Thoracic aorta (tissue), 2 donors: ENCODE data around the gene TMEM106C. TPM values are rescaled to one million over a fixed set of nuclear protein-coding genes. Genes with fewer than 3 reads are reported as not detected.

ENCODE experiments used
- ATAC-seq: fragments of 150-250 bp; one replicate; pipeline ENCODE4 v1.8.0; 2017; ENCODE audit warnings: low read depth; ENCODE audit not compliant: insufficient number of reproducible peaks, low FRiP score
- DNase-seq: peaks from one replicate; pipeline ENCODE4 v3.0.0-alpha.2; 2020; ENCODE audit warnings: low spot score
- H3K27ac ChIP-seq, 2 donors: fragments of 200-600 bp; sonication (generic); 1 replicate in 1 of 2; 2 replicates in 1 of 2; pipeline ENCODE4 v1.5.1; 2016; ENCODE audit warnings: mild to moderate bottlenecking in 2 of 2, moderate library complexity in 2 of 2
- H3K27me3 ChIP-seq: fragments of 200-600 bp; sonication (generic); replicated peaks from 2 replicates; pipeline ENCODE4 v1.6.0; 2016; ENCODE audit warnings: mild to moderate bottlenecking; ENCODE audit not compliant: insufficient read depth
- H3K36me3 ChIP-seq: fragments of 200-600 bp; sonication (generic); one replicate; pipeline ENCODE4 v1.5.1; 2016
- H3K4me1 ChIP-seq, 2 donors: fragments of 200-600 bp; sonication (generic); 1 replicate in 1 of 2; 2 replicates in 1 of 2; pipeline versions ENCODE4 v1.5.1 to v1.6.0; 2016; ENCODE audit warnings: low read depth in 2 of 2, mild to moderate bottlenecking in 1 of 2; ENCODE audit not compliant: control insufficient read depth in 1 of 2
- H3K4me3 ChIP-seq: fragments of 200-600 bp; sonication (generic); 2 replicates; pipeline ENCODE4 v1.5.1; 2016; ENCODE audit warnings: mild to moderate bottlenecking
- H3K9me3 ChIP-seq: fragments of 200-600 bp; sonication (generic); 2 replicates; pipeline ENCODE4 v1.5.1; 2016
- CTCF ChIP-seq: fragments of 200-600 bp; sonication (generic); IDR thresholded peaks from one replicate; pipeline ENCODE4 v1.5.1; 2019; ENCODE audit warnings: antibody characterized with exemption
- total RNA-seq, 2 donors: library from RNA; depleted of rRNA; stranded (reverse); fragments of >200 nt; gene quantifications; one replicate each; pipeline versions ENCODE4 v1.1.0 to v1.2.3, GENCODE V29; 2016

TMEM106C gene
- total RNA-seq, 2 donors from 2014 or later: 48.1 to 149 TPM

GRCh38 chr12:48016373-48017020 lies 53.1 kb downstream of the TMEM106C start:
- no peaks in the 10 kb centered on the region for H3K9me3 ChIP-seq
- H3K27me3 ChIP-seq: no peaks in the 10 kb centered on the region
- H3K36me3 ChIP-seq: no peaks in the 10 kb centered on the region
- H3K4me1 ChIP-seq: no peaks in the 10 kb centered on the region
- H3K27ac ChIP-seq: no peak overlapping the region
- no peak for TF ChIP-seq CTCF
- DNase-seq (no peak), ATAC-seq (no peak)
- no peak overlapping the region for H3K4me3 ChIP-seq

DNA sequence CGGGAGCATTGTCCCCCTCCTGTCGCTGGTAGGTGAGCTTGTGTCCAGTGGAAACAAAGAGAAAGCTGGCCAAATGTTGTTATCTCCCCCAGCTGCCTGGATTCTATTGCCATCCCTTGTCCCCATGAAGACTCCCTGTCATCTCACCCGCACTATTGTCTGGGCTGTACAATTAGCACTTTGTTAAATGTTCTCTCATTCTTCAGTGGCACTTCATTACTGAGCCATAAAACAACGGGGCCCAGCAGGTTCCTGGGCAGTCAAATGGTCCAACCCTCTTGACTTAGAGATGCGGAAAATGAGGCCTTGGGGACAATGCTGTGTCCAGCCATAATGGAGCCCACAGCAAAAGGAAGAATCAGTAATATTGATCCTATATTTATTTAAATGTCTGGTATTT lies 54.1 kb downstream of the TMEM106C start:
- H3K27ac ChIP-seq: no peak overlapping the region
- DNase-seq: no peak
- H3K4me3 ChIP-seq: no peak overlapping the region
- TF ChIP-seq CTCF: no peak
- no peak for ATAC-seq
- no peaks in the 10 kb centered on the region for H3K36me3 ChIP-seq
- H3K4me1 ChIP-seq: no peaks in the 10 kb centered on the region
- H3K9me3 ChIP-seq: no peaks in the 10 kb centered on the region
- H3K27me3 ChIP-seq: no peaks in the 10 kb centered on the region

GRCh38 chr12:48017921-48018617 lies 54.7 kb downstream of the TMEM106C start:
- H3K4me3 ChIP-seq: no peak overlapping the region
- no peak for DNase-seq
- H3K36me3 ChIP-seq: no peaks in the 10 kb centered on the region
- no peaks in the 10 kb centered on the region for H3K9me3 ChIP-seq
- no peak overlapping the region for H3K27ac ChIP-seq
- no peak for ATAC-seq
- H3K27me3 ChIP-seq: no peaks in the 10 kb centered on the region
- H3K4me1 ChIP-seq: no peaks in the 10 kb centered on the region
- TF ChIP-seq CTCF: no peak

Other genes with a start within 250 kb of the TMEM106C start
- under 1 TPM in 1 of 2 donors, not detected in 1; 0.49 TPM for gene ENDOU, start 238.1 kb upstream of the TMEM106C start, total RNA-seq
- 10 to 100 TPM; 40.9 to 77.4 TPM for gene RAPGEF3, start 204.7 kb upstream of the TMEM106C start, total RNA-seq
- 100 to 1,000 TPM in 1 of 2 donors, 10 to 100 TPM in 1; 60.5 to 107 TPM for gene SLC48A1, start 190.4 kb upstream of the TMEM106C start, total RNA-seq
- 100 to 1,000 TPM in 1 of 2 donors, 10 to 100 TPM in 1; 77.8 to 112 TPM for gene HDAC7, start 143.7 kb upstream of the TMEM106C start, total RNA-seq
- 10 to 100 TPM in 1 of 2 donors, 1 to 10 TPM in 1; 6.8 to 10.3 TPM for gene VDR, start 58.6 kb upstream of the TMEM106C start, total RNA-seq
- gene COL2A1, start 40.9 kb downstream of the TMEM106C start, total RNA-seq: under 1 TPM in 1 of 2 donors, not detected in 1; 0.14 TPM
- gene SENP1, start 142.5 kb downstream of the TMEM106C start, total RNA-seq: 10 to 100 TPM; 23.2 to 24.6 TPM
- gene PFKM, start 155.8 kb downstream of the TMEM106C start, total RNA-seq: 10 to 100 TPM; 50.1 to 62.2 TPM
- gene ASB8, start 193.9 kb downstream of the TMEM106C start, total RNA-seq: 10 to 100 TPM; 20.7 to 45.3 TPM
- 1 to 10 TPM in 1 of 2 donors, under 1 TPM in 1; 0.81 to 5.6 TPM for gene CCDC184, start 220.0 kb downstream of the TMEM106C start, total RNA-seq
- gene OR10AD1, start 239.7 kb downstream of the TMEM106C start, total RNA-seq: not detected